GM18868 (cell line): ENCODE measurements around the gene DLG1.

Experiments used
- ATAC-seq: cut with Tn5 transposase; IDR thresholded peaks from one replicate; pipeline ENCODE4 v1.9.1; 2021; ENCODE audit warnings: mild to moderate bottlenecking, moderate library complexity; ENCODE audit not compliant: unreplicated experiment

The DLG1 gene

DNA sequence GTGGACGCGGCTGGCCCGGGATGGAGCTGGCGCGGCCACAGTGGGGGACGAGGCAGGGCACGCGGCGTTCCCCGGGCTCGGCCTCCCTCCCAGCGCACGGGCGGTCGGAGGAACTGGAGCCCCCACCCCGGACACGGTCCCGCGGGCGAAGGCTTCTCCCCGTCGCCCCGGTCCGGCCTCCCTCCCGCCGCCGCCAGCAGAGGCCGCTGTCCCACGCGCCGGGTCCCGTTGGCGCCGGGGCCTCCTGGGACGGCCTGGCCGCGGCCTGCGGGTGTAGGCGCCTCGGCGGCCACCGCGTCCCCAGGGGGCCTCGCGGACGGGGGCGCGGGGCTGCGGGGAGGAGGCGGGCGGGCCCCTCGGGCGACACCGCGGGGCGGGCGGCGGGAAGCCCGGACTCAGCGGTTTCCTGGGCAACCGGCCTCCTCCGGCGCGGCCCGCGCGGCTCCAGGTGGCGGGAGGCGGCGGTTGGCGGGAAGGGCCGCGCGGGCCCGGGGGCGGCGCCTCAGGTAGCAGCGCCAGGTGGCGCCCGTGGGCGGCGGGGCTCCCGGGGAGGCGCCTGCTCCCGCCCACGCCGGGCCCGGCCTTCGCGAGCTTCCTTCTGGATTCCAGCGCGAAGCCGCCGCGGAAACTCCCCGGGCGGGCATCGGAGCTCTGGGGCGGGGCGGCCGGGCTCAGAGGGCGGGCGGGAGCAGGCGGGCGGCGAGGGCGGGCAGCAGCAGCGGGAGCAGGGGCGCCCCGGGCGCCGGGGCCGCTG lies 295.5 kb downstream of the DLG1 start:
- peak; percentile 74 for ATAC-seq

DNA sequence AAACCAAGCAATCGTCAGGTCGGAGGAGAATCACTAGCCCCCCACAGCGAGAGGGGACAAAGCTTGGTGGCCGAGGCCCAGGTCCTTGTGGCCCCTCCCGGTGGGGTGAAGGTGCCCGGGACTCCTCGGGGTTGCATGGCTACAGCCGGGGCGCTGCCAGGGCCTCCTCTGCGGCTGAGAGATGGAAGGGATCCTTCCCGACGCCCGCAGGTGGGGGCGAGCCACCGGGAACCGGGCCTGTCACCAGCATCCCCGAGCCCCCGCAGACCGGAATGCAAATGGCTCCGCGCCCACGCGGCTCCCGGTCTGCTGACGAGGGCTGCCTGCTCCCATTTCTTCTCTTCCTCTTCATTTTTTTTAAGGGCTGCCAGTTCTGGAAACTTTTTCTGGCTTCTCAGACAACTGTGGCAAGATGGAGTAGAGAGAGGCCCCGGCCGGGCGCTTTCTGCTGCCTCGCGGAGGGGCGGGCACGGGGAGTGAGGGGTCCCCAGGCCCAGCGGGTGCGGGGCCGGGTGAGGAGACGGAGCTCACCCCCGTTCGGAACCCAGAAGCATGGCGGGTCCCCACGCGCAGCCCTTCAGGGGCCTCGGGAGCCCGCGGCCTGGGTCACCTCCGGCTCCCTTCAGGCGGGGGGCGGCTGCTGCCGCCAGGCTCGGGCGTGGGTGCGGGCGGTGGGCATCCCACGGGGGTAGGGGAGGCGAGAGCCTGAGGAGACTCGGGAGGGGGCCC lies 296.3 kb downstream of the DLG1 start:
- peak; percentile 15 for ATAC-seq

DNA sequence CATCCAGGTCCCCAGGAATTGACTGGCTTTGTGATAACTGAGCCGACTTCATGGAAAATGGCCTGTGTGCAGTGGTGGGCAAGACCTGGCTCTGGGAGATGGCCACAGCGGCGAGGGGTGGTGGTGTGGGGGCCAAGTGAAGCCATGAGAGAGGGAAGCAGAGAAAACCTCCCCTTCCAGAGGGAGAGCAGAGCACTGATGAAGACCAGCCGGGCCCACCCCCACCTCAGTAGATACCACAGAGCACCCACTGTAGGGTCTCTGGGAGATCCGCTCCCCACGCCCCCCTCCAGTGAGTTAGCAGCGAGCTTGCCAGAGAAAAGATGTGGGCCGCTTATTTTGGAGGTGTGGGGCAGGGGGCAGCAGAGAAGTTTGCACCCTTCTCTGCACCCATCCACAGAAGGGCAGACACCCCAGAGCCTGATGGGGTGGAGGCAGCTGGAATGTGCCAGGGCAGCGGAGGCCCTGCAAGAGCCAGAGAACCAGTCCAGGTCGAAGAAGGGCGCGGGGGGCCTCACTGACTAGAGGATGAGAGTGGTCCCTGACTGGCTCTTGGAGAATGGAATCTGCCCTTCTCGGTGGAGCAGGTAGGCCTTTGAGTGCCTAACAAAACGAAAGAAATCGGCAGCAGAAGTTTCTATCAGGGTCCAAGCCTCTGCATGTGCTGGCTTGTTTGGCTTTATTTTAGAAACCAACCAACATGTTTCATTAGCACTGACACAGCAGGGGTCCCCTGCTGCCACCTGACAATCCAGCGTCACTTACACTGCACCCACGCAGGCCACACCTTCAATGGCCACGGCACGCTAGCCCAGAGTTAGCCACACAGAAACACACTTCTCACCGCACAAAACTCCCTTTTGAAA lies 297.1 kb downstream of the DLG1 start:
- ATAC-seq, result no peak

DNA sequence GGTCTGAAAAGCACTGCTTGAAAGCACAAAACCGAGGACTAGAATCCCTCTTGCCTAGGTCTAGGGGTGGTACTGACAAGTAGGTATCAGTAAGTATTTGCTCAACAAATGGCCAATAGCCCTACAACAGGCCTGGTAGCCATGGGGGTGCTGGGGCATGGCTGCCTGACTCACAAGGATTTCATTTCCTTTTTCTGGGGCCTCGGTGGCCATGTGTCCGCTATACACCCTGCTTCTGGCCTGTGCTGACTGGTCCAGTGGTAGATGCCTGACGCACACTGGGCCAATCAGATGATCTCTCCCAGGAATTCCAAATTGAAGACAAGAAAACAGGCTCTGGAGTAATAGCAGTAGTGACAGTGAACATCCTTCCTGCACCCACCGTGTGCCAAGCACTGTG lies 298.2 kb downstream of the DLG1 start:
- no peak for ATAC-seq

DNA sequence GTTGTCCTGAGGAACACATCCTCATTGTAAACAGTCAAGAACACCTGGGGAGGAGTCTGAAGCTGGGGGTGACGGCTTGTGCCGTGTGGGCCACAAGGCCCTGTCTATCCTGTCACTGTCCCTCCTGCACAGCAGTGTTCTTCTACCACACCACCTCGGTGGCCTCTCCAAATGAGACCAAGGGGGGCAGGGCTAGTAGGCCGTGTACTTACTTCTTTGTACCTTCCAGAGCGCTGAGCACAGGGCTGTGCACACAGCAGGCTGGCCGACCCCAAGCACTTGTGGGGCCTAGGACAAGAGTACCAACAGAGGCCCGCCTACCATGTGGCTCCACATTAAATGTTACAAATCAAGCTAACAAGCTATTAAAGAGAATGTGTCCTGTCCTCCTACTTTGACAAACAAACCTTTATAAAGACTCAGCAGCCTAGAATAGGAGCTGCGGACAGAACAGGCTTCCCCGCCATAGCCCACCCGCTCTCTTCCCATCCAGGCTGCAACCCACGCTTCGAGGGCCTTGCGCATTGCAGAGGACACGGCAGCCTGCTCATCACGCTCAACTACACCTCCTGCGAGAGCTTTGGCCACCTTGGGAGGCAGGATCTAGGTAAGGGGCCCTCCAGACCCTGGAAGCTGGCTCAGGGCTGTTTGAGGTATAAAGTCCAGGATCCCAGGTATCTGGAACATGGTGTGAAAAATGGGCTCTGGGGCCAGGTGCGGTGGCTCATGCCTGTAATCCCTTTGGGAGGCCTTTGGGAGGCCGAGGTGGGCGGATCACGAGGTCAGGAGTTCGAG lies 299.2 kb downstream of the DLG1 start:
- ATAC-seq, result no peak

DNA sequence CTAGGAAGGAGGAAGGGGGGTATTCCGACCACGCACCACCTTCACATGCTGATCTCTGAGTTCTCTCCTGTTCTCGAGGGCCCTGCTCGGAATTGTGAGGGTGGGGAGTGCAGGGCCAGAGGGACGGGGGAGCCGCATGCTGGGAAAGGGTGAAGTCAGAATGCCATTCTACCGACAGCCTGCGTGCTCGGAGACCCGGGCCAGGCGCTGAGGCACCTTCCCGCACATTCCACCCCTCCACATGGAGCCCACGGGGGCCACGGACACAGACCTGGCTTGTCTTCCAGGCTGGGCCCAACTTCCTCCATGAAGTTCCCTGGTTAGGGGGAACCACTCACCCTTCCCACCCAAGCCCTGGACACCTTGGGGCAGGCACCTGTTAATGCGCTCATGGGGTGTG lies 301.1 kb downstream of the DLG1 start:
- ATAC-seq, result no peak

DNA sequence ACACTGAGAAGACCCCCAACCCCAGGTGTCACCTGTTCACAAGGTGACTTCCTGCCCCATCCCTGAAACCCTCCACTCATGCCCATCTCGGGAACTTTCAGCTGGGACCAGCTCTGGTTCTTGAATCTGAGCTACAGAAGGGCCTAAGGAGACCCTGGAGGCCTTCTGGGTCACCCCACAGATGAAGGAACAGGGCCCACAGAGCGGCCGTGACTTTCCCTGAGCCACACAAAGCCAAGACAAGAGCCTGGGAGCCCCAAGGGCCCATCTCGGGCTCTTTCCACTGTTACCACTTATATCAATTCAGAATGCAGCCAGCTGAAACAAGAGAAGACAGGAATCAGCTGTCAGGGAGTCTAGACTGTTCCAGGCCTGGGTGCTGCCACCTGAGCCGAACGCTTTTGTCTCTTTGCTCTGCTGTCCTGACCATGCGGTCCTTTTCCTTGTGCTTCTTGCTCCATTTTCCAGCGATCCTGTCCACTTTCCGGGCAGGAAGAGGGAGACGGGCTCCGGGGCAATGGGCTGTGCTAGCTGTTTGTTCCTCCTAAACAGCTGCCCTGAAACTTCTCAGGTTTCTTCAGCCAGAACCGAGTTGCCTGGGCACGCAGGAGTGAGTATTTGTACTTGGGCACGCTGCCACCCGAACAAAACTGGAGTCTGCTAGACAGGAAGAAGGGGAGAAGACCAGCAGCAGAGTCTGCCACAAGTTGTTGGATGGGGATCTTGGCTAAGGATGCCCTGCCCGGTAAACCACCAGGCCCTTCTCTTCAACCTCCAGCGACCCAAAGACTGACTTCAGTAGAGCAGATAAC lies 301.8 kb downstream of the DLG1 start:
- ATAC-seq, result no peak

DNA sequence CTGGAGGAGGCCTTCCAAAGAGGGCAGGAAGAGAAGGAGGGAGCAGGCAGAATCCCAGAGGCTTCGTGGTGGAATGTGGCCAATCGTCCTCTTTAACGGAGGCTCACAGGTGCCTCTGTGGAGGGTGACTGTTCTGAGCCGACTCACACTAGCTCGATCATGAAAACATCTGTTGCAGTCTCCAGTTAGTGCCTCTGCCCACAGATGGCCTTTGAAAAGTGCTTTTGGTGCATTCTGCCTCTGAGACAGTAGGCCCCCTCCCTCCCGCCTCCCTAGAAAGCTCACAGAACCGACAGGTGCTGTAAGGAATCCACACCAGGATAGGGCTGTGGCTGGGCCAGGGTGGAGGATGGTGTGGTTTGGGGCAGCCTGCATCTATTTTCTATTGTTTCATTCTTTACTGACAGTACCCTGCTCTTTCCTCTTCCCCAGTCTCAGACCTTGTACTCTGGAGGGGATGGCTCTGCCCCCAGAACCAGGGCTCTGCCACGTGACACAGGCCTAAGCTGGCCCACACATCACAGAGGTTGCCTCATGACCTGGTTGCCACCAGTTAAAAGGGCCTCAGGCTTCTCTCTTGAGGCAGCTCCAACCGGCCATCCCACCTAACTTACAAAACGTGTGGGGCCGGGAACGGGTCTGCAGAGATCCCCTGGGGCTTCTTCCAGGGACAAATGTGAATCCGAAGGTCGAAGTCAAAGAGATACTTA lies 302.6 kb downstream of the DLG1 start:
- no peak for ATAC-seq

DNA sequence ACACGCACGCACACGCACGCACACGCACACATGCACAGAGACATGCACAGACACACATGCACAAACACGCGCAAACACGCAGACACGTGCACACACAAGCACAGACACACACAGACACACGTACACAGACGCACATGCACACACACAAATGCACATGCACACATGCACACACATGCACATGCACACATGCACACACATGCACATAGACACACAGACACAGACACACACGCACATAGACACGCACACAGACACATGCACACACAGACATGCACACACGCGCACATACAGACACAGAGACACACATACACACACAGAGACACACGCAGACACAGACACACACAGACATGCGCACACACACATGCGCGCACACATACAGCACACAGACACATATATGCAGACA lies 303.4 kb downstream of the DLG1 start:
- no peak for ATAC-seq

DNA sequence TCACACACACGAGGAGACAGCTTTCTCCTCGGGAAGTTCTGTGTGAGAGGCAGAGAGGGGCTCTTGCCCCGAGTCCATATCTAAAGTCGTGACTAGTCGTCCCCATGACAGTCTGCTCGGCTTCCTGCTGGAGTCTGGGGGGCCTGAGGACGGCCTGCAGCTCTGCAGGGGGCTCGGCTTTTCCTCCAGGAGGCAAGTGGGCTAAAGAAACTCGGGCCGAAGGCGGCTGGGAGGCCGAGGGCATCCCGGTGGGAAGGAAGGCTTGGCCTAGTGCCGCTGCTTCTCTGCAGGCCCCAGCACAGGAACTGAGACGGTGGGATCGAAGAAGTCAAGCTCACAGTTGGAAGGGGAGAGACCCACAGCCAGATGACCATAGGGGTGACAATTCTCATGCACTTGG lies 304.4 kb downstream of the DLG1 start:
- ATAC-seq, result no peak
